ENCODE data around the gene NUP88. TPM values are rescaled to one million over a fixed set of nuclear protein-coding genes. Genes with fewer than 3 reads are reported as not detected.

Gene NUP88
- polyA plus RNA-seq, 1 donor (not counting 4 experiments of a cell fraction or from before 2014, with no cell fraction given): 81.5 TPM

DNA sequence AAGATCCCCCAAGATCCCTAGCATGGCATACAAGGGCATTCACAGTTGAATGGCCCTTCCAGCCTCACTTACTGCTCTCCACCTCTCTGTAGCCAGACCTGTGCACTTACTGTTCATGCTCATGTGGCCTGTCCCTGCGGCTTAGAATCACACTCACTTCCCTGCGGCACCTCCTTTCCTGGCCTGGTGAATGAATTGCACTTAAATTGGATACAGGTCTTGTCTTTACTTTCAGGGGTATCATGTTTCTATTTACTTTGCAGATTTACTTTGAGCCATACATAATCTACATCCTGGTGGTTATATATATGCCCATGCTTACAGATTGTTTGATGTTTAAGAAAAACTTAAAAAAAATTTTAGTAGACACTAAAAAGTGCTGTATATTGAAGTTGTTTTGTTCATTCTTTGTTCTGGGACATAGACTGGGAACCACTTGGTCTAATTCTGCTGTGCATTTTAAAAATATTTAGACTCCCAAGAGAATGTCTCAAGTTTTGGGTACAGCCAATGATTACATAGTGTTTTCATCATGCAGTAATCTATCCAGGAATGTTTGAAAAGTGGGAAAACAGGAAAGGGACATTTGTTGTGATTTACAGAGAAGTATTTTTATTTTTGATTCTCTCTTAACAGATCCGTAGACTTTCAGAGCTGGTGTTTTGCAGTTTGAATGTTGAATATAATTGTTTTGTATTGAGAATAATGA is 63.9 kb downstream of the NUP88 start:
- dilution Hi-C loops (cut with MboI; ENCODE audit: extremely low pct_ligation_motif_present, low sequenced_read_pairs): no loop called here
- Histone ChIP-seq H3K79me2 (ENCODE audit: control insufficient read depth, insufficient read depth, low read length) (no peaks in the 10 kb centered on the region), H3K9ac (ENCODE audit: control insufficient read depth, extremely low read depth, insufficient read depth, low read length) (no peak overlapping the region), H3K9me1 (ENCODE audit: control insufficient read depth, extremely low read depth, insufficient read depth, low read length) (no peaks in the 10 kb centered on the region), H3K9me3 (ENCODE audit: control insufficient read depth, low read depth, low read length) (no peaks in the 10 kb centered on the region), H3K36me3 (ENCODE audit: control insufficient read depth in 2 of 2, extremely low read depth in 1 of 2, insufficient read depth in 2 of 2, low read length in 2 of 2) (peaks cover 9 to 17% of the 10 kb centered on the region in 2 experiments), H3K4me2 (ENCODE audit: control insufficient read depth, extremely low read depth, insufficient read depth, low read depth, low read length) (no peak overlapping the region), H2AFZ (ENCODE audit: control insufficient read depth, low read length) (no peak overlapping the region), H4K20me1 (ENCODE audit: control insufficient read depth, extremely low read depth, insufficient read depth, low read length) (no peaks in the 10 kb centered on the region), H3K4me1 (ENCODE audit: control insufficient read depth, extremely low read depth, insufficient read depth, low read length) (no peaks in the 10 kb centered on the region), H3K4me3 (ENCODE audit: control insufficient read depth in 2 of 3, extremely low read depth in 1 of 3, insufficient read depth in 2 of 3, low read depth in 1 of 3, low read length in 3 of 3) (no peak overlapping the region), H3K27ac (ENCODE audit: control insufficient read depth, insufficient read depth, low read length) (no peak overlapping the region), H3K27me3 (ENCODE audit: control insufficient read depth, extremely low read depth, insufficient read depth, low read length) (no peaks in the 10 kb centered on the region)
- FAIRE-seq: no peak
- no peak for TF ChIP-seq EZH2 (IDR thresholded peaks at IDR 0.05; ENCODE audit: low read length)
- TF ChIP-seq, protein P1, sequence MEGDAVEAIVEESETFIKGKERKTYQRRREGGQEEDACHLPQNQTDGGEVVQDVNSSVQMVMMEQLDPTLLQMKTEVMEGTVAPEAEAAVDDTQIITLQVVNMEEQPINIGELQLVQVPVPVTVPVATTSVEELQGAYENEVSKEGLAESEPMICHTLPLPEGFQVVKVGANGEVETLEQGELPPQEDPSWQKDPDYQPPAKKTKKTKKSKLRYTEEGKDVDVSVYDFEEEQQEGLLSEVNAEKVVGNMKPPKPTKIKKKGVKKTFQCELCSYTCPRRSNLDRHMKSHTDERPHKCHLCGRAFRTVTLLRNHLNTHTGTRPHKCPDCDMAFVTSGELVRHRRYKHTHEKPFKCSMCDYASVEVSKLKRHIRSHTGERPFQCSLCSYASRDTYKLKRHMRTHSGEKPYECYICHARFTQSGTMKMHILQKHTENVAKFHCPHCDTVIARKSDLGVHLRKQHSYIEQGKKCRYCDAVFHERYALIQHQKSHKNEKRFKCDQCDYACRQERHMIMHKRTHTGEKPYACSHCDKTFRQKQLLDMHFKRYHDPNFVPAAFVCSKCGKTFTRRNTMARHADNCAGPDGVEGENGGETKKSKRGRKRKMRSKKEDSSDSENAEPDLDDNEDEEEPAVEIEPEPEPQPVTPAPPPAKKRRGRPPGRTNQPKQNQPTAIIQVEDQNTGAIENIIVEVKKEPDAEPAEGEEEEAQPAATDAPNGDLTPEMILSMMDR (optimal IDR thresholded peaks at IDR 0.05 in 1 of 3, IDR thresholded peaks at IDR 0.05 in 1 of 3, conservative IDR thresholded peaks at IDR 0.05 in 1 of 3; ENCODE audit: extremely low read depth in 1 of 3, insufficient read depth in 2 of 3, low read length in 3 of 3): no peak
- DNase-seq (ENCODE audit: low read depth, low spot score): no peak

DNA sequence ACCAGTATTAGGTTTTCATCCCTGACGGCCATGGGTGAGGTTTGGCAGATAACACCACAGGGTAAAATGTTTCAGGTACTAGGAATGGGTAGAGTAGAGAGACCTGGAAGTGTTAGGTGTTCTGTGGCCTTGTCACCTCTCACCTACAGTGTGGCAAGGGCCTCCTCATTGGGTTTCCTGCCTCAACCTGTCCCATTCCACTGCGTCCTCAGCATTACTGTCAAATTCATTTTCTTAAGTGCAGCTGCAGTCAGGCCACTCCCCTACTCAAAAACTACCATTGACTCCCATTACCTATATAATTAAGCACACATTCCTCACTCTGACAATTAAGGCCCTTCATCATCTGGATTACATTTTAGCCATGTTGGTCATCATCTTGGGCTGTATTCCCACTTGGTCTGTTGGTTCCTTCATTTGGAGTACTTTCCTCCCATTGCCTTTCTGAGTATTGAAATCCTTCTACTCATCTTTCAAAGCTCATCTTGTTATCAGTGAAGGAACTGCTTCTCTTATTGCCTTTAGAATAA is 64.5 kb downstream of the NUP88 start:
- H3K36me3 ChIP-seq (ENCODE audit: control insufficient read depth in 2 of 2, extremely low read depth in 1 of 2, insufficient read depth in 2 of 2, low read length in 2 of 2): peaks cover 9 to 17% of the 10 kb centered on the region in 2 experiments

More for the DNA sequence above, 64.5 kb downstream of the NUP88 start:
- Histone ChIP-seq H3K4me1 (ENCODE audit: control insufficient read depth, extremely low read depth, insufficient read depth, low read length) (no peaks in the 10 kb centered on the region), H3K4me3 (ENCODE audit: control insufficient read depth in 2 of 3, extremely low read depth in 1 of 3, insufficient read depth in 2 of 3, low read depth in 1 of 3, low read length in 3 of 3) (no peak overlapping the region), H3K79me2 (ENCODE audit: control insufficient read depth, insufficient read depth, low read length) (no peaks in the 10 kb centered on the region), H3K27ac (ENCODE audit: control insufficient read depth, insufficient read depth, low read length) (no peak overlapping the region), H4K20me1 (ENCODE audit: control insufficient read depth, extremely low read depth, insufficient read depth, low read length) (no peaks in the 10 kb centered on the region), H2AFZ (ENCODE audit: control insufficient read depth, low read length) (no peak overlapping the region), H3K9me3 (ENCODE audit: control insufficient read depth, low read depth, low read length) (no peaks in the 10 kb centered on the region), H3K27me3 (ENCODE audit: control insufficient read depth, extremely low read depth, insufficient read depth, low read length) (no peaks in the 10 kb centered on the region), H3K4me2 (ENCODE audit: control insufficient read depth, extremely low read depth, insufficient read depth, low read depth, low read length) (no peak overlapping the region), H3K9ac (ENCODE audit: control insufficient read depth, extremely low read depth, insufficient read depth, low read length) (no peak overlapping the region), H3K9me1 (ENCODE audit: control insufficient read depth, extremely low read depth, insufficient read depth, low read length) (no peaks in the 10 kb centered on the region)
- DNase-seq (ENCODE audit: low read depth, low spot score) (no peak), FAIRE-seq (no peak)
- no peak for TF ChIP-seq EZH2 (IDR thresholded peaks at IDR 0.05; ENCODE audit: low read length)
- TF ChIP-seq, protein P1 (optimal IDR thresholded peaks at IDR 0.05 in 1 of 3, IDR thresholded peaks at IDR 0.05 in 1 of 3, conservative IDR thresholded peaks at IDR 0.05 in 1 of 3; ENCODE audit: extremely low read depth in 1 of 3, insufficient read depth in 2 of 3, low read length in 3 of 3): no peak
- dilution Hi-C loops (cut with MboI; ENCODE audit: extremely low pct_ligation_motif_present, low sequenced_read_pairs): no loop called here
